GM19463 (cell line): ENCODE results near the gene NUDCD3.

Experiments
- ATAC-seq: cut with Tn5 transposase; IDR thresholded peaks from one replicate; pipeline ENCODE4 v1.9.1; 2021; ENCODE audit warnings: mild to moderate bottlenecking, moderate library complexity; ENCODE audit not compliant: unreplicated experiment

NUDCD3 gene

GRCh38 chr7:44490351-44491200, at the start of gene NUDCD3:
TSS of gene NUDCD3 (minus strand) at chr7:44490658. CDS start at chr7:44490600, 58 bp downstream.
- ATAC-seq, result peak; percentile 94

GRCh38 chr7:44539669-44540506, 49.4 kb upstream of the NUDCD3 start:
- no peak for ATAC-seq

GRCh38 chr7:44538798-44539668, 48.6 kb upstream of the NUDCD3 start:
- no peak for ATAC-seq

GRCh38 chr7:44538093-44538797, 47.8 kb upstream of the NUDCD3 start:
- no peak for ATAC-seq

GRCh38 chr7:44537442-44537841, 47.0 kb upstream of the NUDCD3 start:
- ATAC-seq, result no peak

GRCh38 chr7:44536090-44536489, 45.6 kb upstream of the NUDCD3 start:
- ATAC-seq, result no peak

- no peak for ATAC-seq
Measured at GRCh38 chr7:44535348-44536064, 45.0 kb upstream of the NUDCD3 start.

- no peak for ATAC-seq
Measured at GRCh38 chr7:44534501-44534900, 44.0 kb upstream of the NUDCD3 start.

GRCh38 chr7:44534087-44534486, 43.6 kb upstream of the NUDCD3 start:
- ATAC-seq, result no peak

- no peak for ATAC-seq
Measured at GRCh38 chr7:44533301-44534055, 43.0 kb upstream of the NUDCD3 start.

- ATAC-seq, result no peak
Measured at GRCh38 chr7:44531421-44532380, 41.2 kb upstream of the NUDCD3 start.

GRCh38 chr7:44530990-44531389, 40.5 kb upstream of the NUDCD3 start:
- ATAC-seq, result no peak

- ATAC-seq, result no peak
Measured at GRCh38 chr7:44524811-44525388, 34.4 kb upstream of the NUDCD3 start.

- no peak for ATAC-seq
Measured at GRCh38 chr7:44522315-44522714, 31.9 kb upstream of the NUDCD3 start.

GRCh38 chr7:44521347-44522095, 31.1 kb upstream of the NUDCD3 start:
- ATAC-seq, result no peak

- ATAC-seq, result no peak
Measured at GRCh38 chr7:44520574-44520973, 30.1 kb upstream of the NUDCD3 start.

- no peak for ATAC-seq
Measured at GRCh38 chr7:44519546-44519945, 29.1 kb upstream of the NUDCD3 start.
